SKM-1 treated with dmso at 0.1 percent for 144 hours (cell line): ENCODE data around the gene DDX10.
A peak's percentile ranks its signal among the peaks of the same experiment; 100 is the strongest.
"Not testable (repeated sequence)": the region's sequence is repeated elsewhere in the genome, so short reads cannot be mapped to it uniquely, and the experiment has no call there.

Source experiments
- DNase-seq: peaks from one replicate; lab custom pipeline; 2025; ENCODE audit not compliant: unreplicated experiment; lab: John Stamatoyannopoulos, UW

Gene DDX10

GRCh38 chr11:108713076-108713790 is 48.4 kb downstream of the DDX10 start:
- DNase-seq: no peak

DNA sequence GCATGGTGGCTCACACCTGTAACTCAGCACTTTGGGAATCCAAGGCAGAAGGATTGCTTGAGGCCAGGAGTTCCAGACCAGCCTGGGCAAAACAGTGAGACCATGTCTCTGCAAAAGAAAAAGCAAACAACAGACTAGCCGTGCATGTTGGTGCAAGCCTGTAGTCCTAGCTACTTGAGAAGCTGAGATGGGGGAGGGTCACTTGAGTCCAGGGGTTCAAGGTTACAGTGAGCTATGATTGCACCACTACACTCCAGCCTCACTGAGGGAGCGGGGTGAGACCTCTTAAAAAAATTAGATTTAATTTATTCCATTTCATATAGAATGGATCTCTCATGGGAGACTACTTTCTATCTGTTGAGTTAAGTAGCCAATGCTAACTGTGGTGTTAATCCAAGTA is 50.4 kb downstream of the DDX10 start:
- no peak for DNase-seq

DNA sequence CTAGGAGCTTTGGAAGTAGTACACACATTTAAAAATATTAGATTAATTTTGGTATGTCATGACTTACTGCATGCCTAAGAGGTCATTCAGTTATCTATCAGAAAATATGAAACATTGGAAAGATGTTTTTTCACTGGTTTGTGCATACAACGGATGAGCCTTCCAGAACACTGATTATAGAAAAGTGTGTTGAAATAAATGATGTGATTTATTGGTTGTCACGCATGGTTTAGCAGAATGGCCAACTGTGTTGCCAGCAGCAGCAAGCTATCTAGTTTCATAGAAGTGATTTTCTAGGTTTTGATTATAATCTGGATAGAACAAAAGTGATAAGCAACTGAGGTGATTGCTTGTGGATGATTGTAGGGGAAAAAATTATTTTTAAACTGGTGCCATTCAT is 53.6 kb downstream of the DDX10 start:
- DNase-seq: no peak

GRCh38 chr11:108724974-108725689 is 60.3 kb downstream of the DDX10 start:
- DNase-seq: no peak

- no peak for DNase-seq
Measured at GRCh38 chr11:108726077-108726800, 61.4 kb downstream of the DDX10 start.

DNA sequence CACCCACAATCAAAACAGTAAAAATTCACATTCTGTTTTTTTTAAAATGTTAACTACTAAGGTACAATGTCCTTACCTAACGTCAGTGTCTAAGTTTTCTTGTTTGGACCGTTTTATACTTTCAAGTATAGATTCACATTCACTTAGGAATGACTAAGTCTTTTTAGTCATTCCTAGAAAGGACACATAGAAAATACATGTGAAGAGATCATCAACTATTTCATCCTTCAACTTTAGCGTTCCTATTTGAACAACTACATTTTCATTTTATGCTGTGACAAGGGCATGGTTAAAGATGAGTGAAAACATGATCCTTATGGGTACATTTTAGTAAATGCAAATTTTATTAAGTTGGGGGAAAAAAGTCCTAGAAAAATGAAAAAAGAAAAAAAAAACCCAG is 62.8 kb downstream of the DDX10 start:
- no peak for DNase-seq

GRCh38 chr11:108729227-108729871 is 64.5 kb downstream of the DDX10 start:
- DNase-seq: no peak

GRCh38 chr11:108732395-108732794 is 67.5 kb downstream of the DDX10 start:
- DNase-seq: no peak

DNA sequence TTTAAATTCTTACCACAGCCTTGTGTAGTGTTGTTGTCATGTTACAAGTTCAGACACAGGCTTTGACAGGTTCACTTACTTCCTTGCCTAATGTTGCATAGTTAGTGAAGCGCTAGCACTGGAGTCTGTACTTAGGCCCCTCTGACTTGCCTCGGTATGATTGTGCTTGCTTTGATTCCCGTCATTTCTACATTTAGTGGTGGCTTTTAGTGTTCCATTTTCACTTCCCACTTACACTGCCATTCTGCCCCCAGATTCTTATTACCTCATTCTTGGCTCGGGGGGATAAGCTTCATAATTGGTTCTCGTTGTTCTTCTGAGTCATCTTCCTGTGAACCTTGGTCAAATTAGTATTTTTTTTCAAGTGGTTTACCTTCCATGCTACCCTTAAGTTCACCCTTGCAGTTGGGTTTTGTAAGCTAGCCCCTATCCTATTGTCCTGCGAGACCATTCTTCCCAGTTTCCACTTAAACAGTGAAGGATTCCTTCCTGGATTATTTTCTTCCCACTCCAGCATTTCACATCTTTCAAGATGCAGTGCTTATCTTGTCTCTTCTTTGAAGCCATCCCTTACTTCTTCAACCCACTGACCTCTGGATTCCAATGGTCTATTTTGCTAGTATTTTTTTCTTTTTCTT is 68.7 kb downstream of the DDX10 start:
- DNase-seq: peak; percentile 38

GRCh38 chr11:108734283-108734682 is 69.4 kb downstream of the DDX10 start:
- DNase-seq: no peak

- no peak for DNase-seq
Measured at GRCh38 chr11:108734956-108735559, 70.2 kb downstream of the DDX10 start.

DNA sequence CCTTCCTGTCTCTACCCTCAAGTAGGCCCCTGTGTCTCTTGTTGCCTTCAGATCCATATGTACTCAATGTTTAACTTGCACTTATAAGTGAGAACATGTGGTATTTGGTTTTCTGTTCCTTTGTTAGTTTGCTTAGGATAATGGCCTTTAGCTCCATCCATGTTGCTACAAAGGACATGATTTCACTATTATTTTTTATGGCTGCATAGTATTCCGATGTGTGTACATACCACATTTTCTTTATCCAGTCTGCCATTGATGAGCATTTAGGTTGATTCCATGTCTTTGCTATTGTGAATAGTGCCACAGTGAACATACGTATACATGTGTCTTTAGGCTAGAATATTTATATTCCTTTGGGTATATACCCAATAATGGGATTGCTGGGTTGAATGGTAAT is 75.3 kb downstream of the DDX10 start:
- not testable (repeated sequence) for DNase-seq

DNA sequence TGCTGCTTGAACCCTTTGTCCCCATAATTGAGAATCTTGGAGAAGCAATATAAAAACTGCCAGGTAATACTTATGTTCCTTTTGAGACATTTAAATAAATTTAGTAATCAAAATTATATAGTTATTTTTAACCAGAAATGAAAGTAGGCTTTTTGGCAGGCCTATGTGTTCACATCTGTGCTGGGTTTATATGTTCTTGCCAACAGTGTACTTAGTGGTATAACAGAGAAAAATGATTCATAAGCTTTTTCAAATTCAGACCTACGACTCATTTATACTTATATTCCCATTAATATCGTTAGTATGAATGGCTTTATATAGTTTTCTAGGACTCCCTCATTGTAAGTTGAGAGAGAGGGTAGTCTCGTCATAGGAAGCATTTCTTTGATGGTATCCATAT is 79.0 kb downstream of the DDX10 start:
- no peak for DNase-seq

DNA sequence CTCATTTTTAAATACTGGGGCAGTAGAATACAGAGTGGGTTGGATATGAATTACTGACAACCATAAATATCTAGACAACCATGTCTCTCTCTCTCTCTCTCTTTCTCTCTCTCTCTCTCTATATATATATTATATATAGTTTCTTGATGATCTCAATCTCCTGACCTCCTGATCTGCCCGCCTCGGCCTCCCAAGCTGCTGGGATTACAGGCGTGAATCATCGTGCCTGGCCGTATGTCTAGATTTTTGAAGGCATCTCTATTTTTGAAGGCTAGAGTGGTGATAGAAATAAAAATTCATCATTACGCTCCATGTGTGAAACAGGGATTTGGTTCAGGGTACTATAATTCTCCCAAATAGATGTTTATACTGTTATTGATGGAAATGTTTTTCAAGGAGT is 84.1 kb downstream of the DDX10 start:
- no peak for DNase-seq

DNA sequence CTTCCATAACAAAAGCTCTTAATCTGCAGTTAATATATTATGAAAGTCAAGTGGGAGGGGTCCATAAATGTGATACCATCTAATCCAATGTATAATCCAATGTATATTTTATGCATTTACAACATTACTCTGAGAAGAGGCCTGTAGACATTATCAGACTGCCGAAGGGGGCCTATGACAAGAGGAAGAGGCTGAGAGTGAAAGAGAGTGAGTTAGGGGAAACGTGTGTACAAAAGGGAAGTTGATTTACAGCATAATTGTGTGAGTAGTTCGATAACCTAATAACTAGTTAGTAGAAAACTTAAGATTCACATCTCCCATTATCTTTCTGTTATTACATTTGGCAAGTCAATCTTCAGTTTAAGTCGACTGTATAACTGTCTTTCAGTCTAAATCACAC is 86.6 kb downstream of the DDX10 start:
- DNase-seq: no peak

GRCh38 chr11:108752297-108752751 is 87.5 kb downstream of the DDX10 start:
- DNase-seq: no peak

DNA sequence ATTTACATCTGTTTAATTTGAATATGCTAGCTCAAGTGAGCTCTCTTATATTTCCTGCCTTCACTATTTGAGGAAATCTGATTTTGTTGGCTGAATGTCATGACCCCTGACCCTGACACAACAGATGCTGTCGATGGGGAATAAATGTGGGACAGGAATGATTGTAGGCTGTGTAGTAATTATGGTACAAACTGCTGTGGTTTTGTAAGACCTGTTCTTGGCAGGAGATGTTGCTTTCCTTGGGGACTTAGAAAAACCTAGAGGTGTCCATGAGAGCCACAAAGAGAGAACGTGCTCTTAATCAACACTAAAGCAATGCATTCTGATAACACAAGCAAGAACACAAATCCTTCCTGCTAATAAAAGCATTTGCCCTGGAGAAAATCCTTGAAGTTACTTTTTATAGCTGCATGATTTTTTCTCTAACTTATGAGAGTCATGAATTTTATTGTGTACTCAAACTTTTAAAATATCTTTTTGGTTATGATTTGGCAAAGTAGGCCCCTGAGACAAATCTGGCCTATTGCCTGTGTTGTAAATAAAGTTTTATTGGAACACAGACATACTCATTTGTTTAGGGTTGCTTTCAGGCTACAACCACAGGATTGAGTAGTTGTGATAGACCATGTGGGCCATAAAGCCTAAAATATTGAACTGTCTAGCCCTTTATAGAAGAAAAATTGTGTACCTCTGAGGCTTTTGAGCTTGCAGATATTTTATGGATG is 90.2 kb downstream of the DDX10 start:
- no peak for DNase-seq

DNA sequence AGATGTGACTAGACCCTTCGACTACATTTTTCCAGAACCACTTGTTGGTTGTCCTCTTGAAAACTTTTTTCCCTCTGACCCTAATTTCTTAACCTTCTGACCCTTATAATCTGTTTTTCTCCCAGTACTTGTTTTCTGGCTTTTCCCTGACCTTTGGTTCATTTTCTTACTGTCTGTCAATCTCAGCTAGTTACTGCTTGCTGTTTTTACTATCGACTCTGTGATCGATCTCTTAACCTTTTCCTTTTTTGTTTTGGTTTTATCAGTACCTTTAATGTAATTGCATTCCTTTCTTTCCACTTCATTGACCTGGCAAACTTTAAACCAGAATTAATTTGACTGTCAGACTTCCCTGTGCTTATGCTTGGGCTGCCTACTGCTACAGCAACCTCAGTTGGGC is 92.8 kb downstream of the DDX10 start:
- no peak for DNase-seq

- DNase-seq: no peak
Measured at GRCh38 chr11:108758458-108758857, 93.6 kb downstream of the DDX10 start.

DNA sequence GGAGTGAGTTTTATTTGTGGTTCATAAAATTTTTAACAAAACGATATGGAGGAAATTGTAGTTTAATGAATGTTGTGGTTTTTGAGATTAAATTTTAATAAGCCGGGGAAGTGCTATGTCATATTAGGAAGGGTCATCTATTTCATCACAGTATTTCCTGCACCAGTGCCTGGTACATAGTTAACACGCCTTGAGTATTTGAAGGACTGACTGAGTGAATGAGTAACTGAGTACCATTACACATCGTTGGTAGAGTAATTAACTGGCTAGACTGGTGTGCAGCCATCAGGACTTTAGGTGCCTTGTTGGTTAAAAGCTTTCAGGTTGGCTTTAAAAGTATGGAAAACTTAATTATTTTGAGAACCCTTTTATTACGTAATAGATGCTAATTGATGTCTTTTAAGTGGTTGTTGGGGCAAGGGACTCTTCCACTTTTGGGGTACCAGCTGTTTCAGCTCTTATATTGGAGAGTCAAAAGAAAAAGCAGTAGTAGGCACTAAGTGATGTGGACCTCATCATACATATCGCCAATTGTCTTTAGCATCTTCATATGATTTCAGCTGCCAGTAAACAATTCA is 101.8 kb downstream of the DDX10 start:
- no peak for DNase-seq
